HL-60 (cell line): ENCODE data around the gene TSNAXIP1.

ENCODE experiments used
- DNase-seq, 2 experiments: peaks; one replicate each; pipeline ENCODE4 v3.0.0-alpha.2; 2010 to 2020; ENCODE audit warnings: low read depth in 1 of 2, low spot score in 1 of 2
- H3K27ac ChIP-seq: fragments of 250-450 bp; sonication (Bioruptor Pico); replicated peaks from 2 replicates; pipeline ENCODE4 v1.5.1; 2020; ENCODE audit warnings: mild to moderate bottlenecking, moderate library complexity
- H3K27me3 ChIP-seq: fragments of 250-450 bp; sonication (Bioruptor Pico); 2 replicates; pipeline ENCODE4 v1.5.1; 2021; ENCODE audit warnings: mild to moderate bottlenecking, moderate library complexity; ENCODE audit not compliant: insufficient read depth, poor library complexity, severe bottlenecking
- H3K4me3 ChIP-seq: replicated peaks from 2 replicates; pipeline ENCODE4 v1.5.1; 2011; ENCODE audit warnings: mild to moderate bottlenecking, control low read depth, low read length; ENCODE audit not compliant: insufficient read depth
- GABPA ChIP-seq: IDR thresholded peaks from 2 replicates; pipeline ENCODE4 v1.6.1; 2012; ENCODE audit warnings: low read depth
- POLR2AphosphoS5 ChIP-seq: IDR thresholded peaks from 2 replicates; pipeline ENCODE4 v1.6.1; 2012; ENCODE audit warnings: low read depth
- REST ChIP-seq: IDR thresholded peaks from 2 replicates; pipeline ENCODE4 v1.6.1; 2012; ENCODE audit warnings: low read depth; ENCODE audit not compliant: insufficient replicate concordance
- SPI1 ChIP-seq: IDR thresholded peaks from 2 replicates; pipeline ENCODE4 v1.6.1; 2012; ENCODE audit warnings: low read depth, mild to moderate bottlenecking, borderline replicate concordance
- TF ChIP-seq, protein P1 (sequence below): IDR thresholded peaks from one replicate; pipeline ENCODE4 v1.5.1; 2011; ENCODE audit warnings: low read length, control low read depth, inconsistent platforms; ENCODE audit not compliant: insufficient read depth

Gene TSNAXIP1

GRCh38 chr16:67773569-67774456 lies 32.9 kb upstream of the TSNAXIP1 start:
- H3K27ac ChIP-seq = no peak overlapping the region
- DNase-seq = no peak
- TF ChIP-seq, protein P1, sequence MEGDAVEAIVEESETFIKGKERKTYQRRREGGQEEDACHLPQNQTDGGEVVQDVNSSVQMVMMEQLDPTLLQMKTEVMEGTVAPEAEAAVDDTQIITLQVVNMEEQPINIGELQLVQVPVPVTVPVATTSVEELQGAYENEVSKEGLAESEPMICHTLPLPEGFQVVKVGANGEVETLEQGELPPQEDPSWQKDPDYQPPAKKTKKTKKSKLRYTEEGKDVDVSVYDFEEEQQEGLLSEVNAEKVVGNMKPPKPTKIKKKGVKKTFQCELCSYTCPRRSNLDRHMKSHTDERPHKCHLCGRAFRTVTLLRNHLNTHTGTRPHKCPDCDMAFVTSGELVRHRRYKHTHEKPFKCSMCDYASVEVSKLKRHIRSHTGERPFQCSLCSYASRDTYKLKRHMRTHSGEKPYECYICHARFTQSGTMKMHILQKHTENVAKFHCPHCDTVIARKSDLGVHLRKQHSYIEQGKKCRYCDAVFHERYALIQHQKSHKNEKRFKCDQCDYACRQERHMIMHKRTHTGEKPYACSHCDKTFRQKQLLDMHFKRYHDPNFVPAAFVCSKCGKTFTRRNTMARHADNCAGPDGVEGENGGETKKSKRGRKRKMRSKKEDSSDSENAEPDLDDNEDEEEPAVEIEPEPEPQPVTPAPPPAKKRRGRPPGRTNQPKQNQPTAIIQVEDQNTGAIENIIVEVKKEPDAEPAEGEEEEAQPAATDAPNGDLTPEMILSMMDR = no peak
- TF ChIP-seq GABPA (no peak), REST (no peak), SPI1 (no peak), POLR2AphosphoS5 (no peak)
- no peaks in the 10 kb centered on the region for H3K27me3 ChIP-seq
- no peak overlapping the region for H3K4me3 ChIP-seq

GRCh38 chr16:67774457-67774853 lies 32.2 kb upstream of the TSNAXIP1 start:
- no peak overlapping the region for H3K4me3 ChIP-seq
- no peak for DNase-seq
- no peak for TF ChIP-seq GABPA
- TF ChIP-seq REST = no peak
- no peak for TF ChIP-seq POLR2AphosphoS5
- TF ChIP-seq, protein P1 = no peak
- no peak for TF ChIP-seq SPI1
- no peaks in the 10 kb centered on the region for H3K27me3 ChIP-seq
- no peak overlapping the region for H3K27ac ChIP-seq

- Histone ChIP-seq H3K4me3 (no peak overlapping the region), H3K27me3 (no peaks in the 10 kb centered on the region), H3K27ac (no peak overlapping the region)
- TF ChIP-seq SPI1 = no peak
- no peak for DNase-seq
Measured at GRCh38 chr16:67775273-67775672, 31.4 kb upstream of the TSNAXIP1 start.

GRCh38 chr16:67779256-67780014 lies 27.3 kb upstream of the TSNAXIP1 start:
- no peaks in the 10 kb centered on the region for H3K27me3 ChIP-seq
- TF ChIP-seq, protein P1 = no peak
- TF ChIP-seq SPI1 (no peak), GABPA (no peak), POLR2AphosphoS5 (no peak), REST (no peak)
- H3K27ac ChIP-seq = no peak overlapping the region
- no peak for DNase-seq
- H3K4me3 ChIP-seq = no peak overlapping the region
